CD4-positive, alpha-beta memory T cell (primary cell): ENCODE results near the gene TMCC3. TPM values are rescaled to one million over a fixed set of nuclear protein-coding genes. Genes with fewer than 3 reads are reported as not detected.

ENCODE experiments used
- CTCF ChIA-PET: fragments of 350-600 bp; sonication (Branson Sonifier 250); formaldehyde crosslinking; loops from one replicate; lab custom pipeline; 2021; ENCODE audit warnings: inconsistent platforms; ENCODE audit not compliant: partially characterized antibody; lab: Charles Lee
- POLR2A ChIA-PET: fragments of 350-600 bp; sonication (Branson Sonifier 250); formaldehyde crosslinking; loops from one replicate; lab custom pipeline; 2021; ENCODE audit not compliant: partially characterized antibody; lab: Charles Lee
- DNase-seq, 5 donors: peaks; one replicate each; pipeline versions ENCODE4 v3.0.0 to v3.0.0-alpha.2; 2020 to 2022; ENCODE audit warnings: mixed read lengths in 1 of 5
- H3K27ac ChIP-seq: one replicate; pipeline ENCODE4 v1.7.0; 2013; ENCODE audit warnings: low read depth, low read length
- H3K27me3 ChIP-seq: 2 replicates; pipeline ENCODE4 v1.7.0; 2013; ENCODE audit warnings: mild to moderate bottlenecking, low read length, moderate library complexity; ENCODE audit not compliant: insufficient read depth
- H3K36me3 ChIP-seq: 2 replicates; pipeline ENCODE4 v1.7.0; 2013; ENCODE audit warnings: mild to moderate bottlenecking, low read length, moderate library complexity; ENCODE audit not compliant: insufficient read depth
- H3K4me1 ChIP-seq: 2 replicates; pipeline ENCODE4 v1.7.0; 2013; ENCODE audit warnings: mild to moderate bottlenecking, low read length, moderate library complexity; ENCODE audit not compliant: insufficient read depth
- H3K4me3 ChIP-seq, 2 donors: one replicate each; pipeline ENCODE4 v1.7.0; 2013; ENCODE audit warnings: low read length in 2 of 2, mild to moderate bottlenecking in 1 of 2
- H3K9me3 ChIP-seq, 2 donors: one replicate each; pipeline ENCODE4 v1.7.0; 2013; ENCODE audit warnings: low read length in 2 of 2, control low read depth in 1 of 2; ENCODE audit not compliant: control insufficient read depth in 1 of 2
- H3K27ac Mint-ChIP-seq, 7 donors: one replicate each; pipeline ENCODE4 v1.8.0; 2020 to 2021; ENCODE audit warnings: mixed read lengths in 7 of 7, mild to moderate bottlenecking in 6 of 7, inconsistent platforms in 3 of 7, moderate library complexity in 3 of 7
- H3K27me3 Mint-ChIP-seq, 2 donors: one replicate each; pipeline ENCODE4 v1.8.0; 2020 to 2021; ENCODE audit warnings: mixed read lengths in 2 of 2
- H3K36me3 Mint-ChIP-seq, 2 donors: one replicate each; pipeline ENCODE4 v1.8.0; 2020 to 2021; ENCODE audit warnings: mixed read lengths in 2 of 2, inconsistent platforms in 1 of 2, mild to moderate bottlenecking in 1 of 2
- H3K4me1 Mint-ChIP-seq, 4 donors: one replicate each; pipeline ENCODE4 v1.8.0; 2020 to 2021; ENCODE audit warnings: mixed read lengths in 4 of 4, mild to moderate bottlenecking in 1 of 4
- H3K4me3 Mint-ChIP-seq, 8 donors: one replicate each; pipeline ENCODE4 v1.8.0; 2020 to 2021; ENCODE audit warnings: mixed read lengths in 8 of 8, mild to moderate bottlenecking in 7 of 8, moderate library complexity in 6 of 8, inconsistent platforms in 3 of 8
- H3K9me3 Mint-ChIP-seq, 8 donors: one replicate each; pipeline ENCODE4 v1.8.0; 2020 to 2021; ENCODE audit warnings: mixed read lengths in 8 of 8, mild to moderate bottlenecking in 5 of 8, inconsistent platforms in 3 of 8, moderate library complexity in 1 of 8
- intact Hi-C: fragments of 100-400 bp; cut with micrococcal nuclease; formaldehyde crosslinking; loops from one replicate; pipeline ENCODE4 v1.15.1; 2023
- polyA plus RNA-seq, 2 donors: library from polyadenylated mRNA; unstranded; fragments of 300-500 nt; fragmentation: Illumina TruSeq; gene quantifications; one replicate each; pipeline ENCODE4 v1.2.3, GENCODE V29; 2021
- total RNA-seq, 2 experiments: library from RNA; stranded (reverse); gene quantifications; one replicate each; pipeline ENCODE4 v1.2.3, GENCODE V29; 2021

The TMCC3 gene
- total and polyA plus RNA-seq, 4 experiments from 2014 or later = 0.14 to 0.91 (median 0.30) TPM

DNA sequence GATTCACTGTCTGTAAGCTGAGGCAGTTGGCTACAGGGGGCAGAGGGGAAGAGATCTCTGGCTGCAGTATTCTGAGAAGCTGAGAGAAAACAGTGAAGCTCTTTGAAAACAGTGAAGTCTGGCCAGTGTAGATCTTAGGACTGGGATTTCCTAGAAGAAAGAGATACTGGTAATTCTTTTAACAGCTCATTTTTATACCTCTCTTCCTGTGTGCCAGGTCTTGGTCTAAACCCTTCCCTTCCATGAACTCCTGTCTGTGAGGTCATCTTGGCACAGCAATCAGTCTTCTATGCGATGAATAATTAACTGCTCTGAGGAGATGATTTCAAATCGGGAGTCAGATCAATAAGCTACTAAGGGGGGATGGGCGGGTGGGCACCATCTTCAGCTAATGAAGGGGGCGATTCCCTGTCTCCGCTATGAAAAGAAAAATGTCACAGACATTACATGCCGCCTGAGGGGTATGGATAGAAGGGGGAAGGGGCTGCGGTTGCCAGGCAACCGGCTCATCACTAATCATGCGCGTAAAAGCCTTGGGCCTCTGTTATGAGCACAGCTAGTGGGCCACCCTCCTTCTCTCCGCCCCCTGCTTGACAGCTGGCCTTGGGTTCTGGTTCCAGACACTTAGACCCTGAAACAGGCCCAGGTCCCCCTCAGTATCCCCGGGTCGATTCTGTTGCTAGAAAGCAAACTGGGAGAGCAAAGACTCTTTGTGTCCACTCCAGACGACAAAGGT, 115.4 kb downstream of the TMCC3 start:
- intact Hi-C loops = loop anchor here (5.0 kb wide), 1 partner anchor 253 kb away; no protein-coding TSS in a partner anchor
- no peak for DNase-seq
- no peaks in the 10 kb centered on the region for H3K9me3 Mint-ChIP-seq
- no peaks in the 10 kb centered on the region for H3K36me3 Mint-ChIP-seq
- CTCF ChIA-PET = interaction anchor here (0.6 to 2.7 kb wide), 9 partner anchors 10 to 400 kb away, joined by 3 to 21 read pairs (median 3); no protein-coding TSS in a partner anchor
- H3K4me1 ChIP-seq = no peaks in the 10 kb centered on the region
- H3K4me1 Mint-ChIP-seq = peaks cover 0 to 5% (median 3%) of the 10 kb centered on the region in 4 donors
- no peak overlapping the region for H3K27ac Mint-ChIP-seq
- no peak overlapping the region for H3K4me3 ChIP-seq
- POLR2A ChIA-PET = no interaction called here
- H3K27ac ChIP-seq = no peak overlapping the region
- no peaks in the 10 kb centered on the region for H3K27me3 ChIP-seq
- H3K27me3 Mint-ChIP-seq = peaks cover 2 to 6% of the 10 kb centered on the region in 2 donors
- H3K36me3 ChIP-seq = no peaks in the 10 kb centered on the region
- H3K4me3 Mint-ChIP-seq = no peak overlapping the region
- no peaks in the 10 kb centered on the region for H3K9me3 ChIP-seq

DNA sequence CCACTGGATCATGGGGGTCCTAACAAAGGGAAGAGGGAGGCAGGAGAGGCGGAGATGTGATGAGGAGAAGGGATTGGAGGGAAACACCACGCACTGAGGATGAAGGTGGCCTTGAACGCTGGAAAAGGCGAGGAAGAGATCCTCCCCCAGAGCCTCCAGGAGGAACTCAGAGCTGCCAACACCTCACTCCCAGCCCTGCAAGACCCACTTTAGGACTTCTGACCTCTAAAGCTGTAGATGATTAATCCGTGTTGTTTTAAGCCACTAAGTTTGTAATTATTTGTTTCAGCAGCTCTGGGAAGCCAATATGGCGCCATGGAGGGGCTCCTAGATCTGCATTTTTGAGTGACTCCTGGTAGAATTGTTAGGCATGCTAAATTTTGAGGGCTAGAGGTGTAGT, 116.1 kb downstream of the TMCC3 start:
- intact Hi-C loops = loop anchor here (5.0 kb wide), 1 partner anchor 252 kb away; no protein-coding TSS in a partner anchor
- Histone ChIP-seq H3K27ac (no peak overlapping the region), H3K27me3 (no peaks in the 10 kb centered on the region), H3K9me3 (no peaks in the 10 kb centered on the region), H3K4me1 (no peaks in the 10 kb centered on the region), H3K36me3 (no peaks in the 10 kb centered on the region), H3K4me3 (no peak overlapping the region)
- CTCF ChIA-PET = interaction anchor here (0.6 to 2.7 kb wide), 8 partner anchors 9 to 399 kb away, joined by 3 to 21 read pairs (median 4); no protein-coding TSS in a partner anchor
- H3K36me3 Mint-ChIP-seq = no peaks in the 10 kb centered on the region
- no peak for DNase-seq
- no peak overlapping the region for H3K4me3 Mint-ChIP-seq
- POLR2A ChIA-PET = no interaction called here
- H3K27ac Mint-ChIP-seq = no peak overlapping the region
- no peaks in the 10 kb centered on the region for H3K9me3 Mint-ChIP-seq
- peaks cover 0 to 5% (median 3%) of the 10 kb centered on the region in 4 donors for H3K4me1 Mint-ChIP-seq
- H3K27me3 Mint-ChIP-seq = peaks cover 2 to 9% of the 10 kb centered on the region in 2 donors

DNA sequence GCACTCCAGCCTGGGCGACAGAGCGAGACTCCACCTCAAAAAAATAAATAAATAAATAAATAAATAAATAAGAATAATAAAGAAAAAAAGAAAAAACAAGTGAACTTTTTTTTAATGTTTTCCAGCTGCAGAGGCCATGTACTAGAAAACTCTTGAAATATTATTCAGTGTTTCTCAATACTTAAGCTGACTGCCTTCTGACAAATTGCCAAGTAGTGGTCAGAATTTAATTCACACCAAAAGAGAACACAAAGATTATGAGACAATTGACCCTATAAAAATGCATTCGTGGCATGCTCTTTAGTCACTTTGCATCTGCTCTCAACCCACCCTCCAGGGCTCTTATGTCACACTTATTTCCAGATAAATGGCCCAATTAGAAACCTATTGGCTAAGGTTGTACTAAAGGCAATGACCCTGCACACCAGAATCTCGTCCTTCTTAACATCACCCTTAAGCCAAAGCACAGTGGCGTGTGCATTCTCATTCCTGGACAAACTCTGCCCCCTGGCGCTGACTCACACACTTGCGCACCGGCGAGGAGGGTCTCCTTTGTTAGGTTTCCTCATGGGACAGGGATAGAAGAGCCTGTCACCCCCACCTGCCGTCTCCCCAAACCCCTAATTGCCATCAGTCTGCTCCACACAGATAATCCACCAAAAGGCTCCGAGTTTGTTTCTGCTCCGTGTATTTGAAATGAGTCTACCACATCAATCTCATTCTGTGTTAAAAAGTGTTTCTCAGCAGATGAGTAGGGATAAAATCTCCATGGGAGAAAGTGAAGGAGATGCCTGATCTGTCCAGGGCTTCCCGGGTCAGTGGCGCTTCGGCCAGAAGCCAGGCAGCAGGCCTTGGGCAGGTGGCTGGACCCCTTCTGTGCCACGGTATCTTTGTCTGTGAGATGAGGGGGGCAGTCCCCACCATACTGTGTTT, 117.6 kb downstream of the TMCC3 start:
- DNase-seq = peak; percentile 48 to 64 (median 56)
- no peak overlapping the region for H3K4me3 Mint-ChIP-seq
- CTCF ChIA-PET = interaction anchor here (1.4 to 3.6 kb wide), 8 partner anchors 324 to 409 kb away, joined by 3 to 39 read pairs (median 5); no protein-coding TSS in a partner anchor
- H3K36me3 Mint-ChIP-seq = no peaks in the 10 kb centered on the region
- POLR2A ChIA-PET = interaction anchor here (0.6 kb wide), 1 partner anchor 415 kb away, joined by 3 read pairs; no protein-coding TSS in a partner anchor
- intact Hi-C loops = loop anchor here (1.0 to 5.0 kb wide), 4 partner anchors 250 to 1030 kb away; no protein-coding TSS in a partner anchor
- H3K27me3 ChIP-seq = no peaks in the 10 kb centered on the region
- H3K27ac Mint-ChIP-seq = no peak overlapping the region
- H3K27ac ChIP-seq = no peak overlapping the region
- H3K27me3 Mint-ChIP-seq = peaks cover 2 to 18% of the 10 kb centered on the region in 2 donors
- H3K4me1 Mint-ChIP-seq = peaks cover 0 to 5% (median 3%) of the 10 kb centered on the region in 4 donors
- H3K36me3 ChIP-seq = no peaks in the 10 kb centered on the region
- H3K4me3 ChIP-seq = no peak overlapping the region
- H3K9me3 Mint-ChIP-seq = no peaks in the 10 kb centered on the region
- no peaks in the 10 kb centered on the region for H3K4me1 ChIP-seq
- H3K9me3 ChIP-seq = no peaks in the 10 kb centered on the region

DNA sequence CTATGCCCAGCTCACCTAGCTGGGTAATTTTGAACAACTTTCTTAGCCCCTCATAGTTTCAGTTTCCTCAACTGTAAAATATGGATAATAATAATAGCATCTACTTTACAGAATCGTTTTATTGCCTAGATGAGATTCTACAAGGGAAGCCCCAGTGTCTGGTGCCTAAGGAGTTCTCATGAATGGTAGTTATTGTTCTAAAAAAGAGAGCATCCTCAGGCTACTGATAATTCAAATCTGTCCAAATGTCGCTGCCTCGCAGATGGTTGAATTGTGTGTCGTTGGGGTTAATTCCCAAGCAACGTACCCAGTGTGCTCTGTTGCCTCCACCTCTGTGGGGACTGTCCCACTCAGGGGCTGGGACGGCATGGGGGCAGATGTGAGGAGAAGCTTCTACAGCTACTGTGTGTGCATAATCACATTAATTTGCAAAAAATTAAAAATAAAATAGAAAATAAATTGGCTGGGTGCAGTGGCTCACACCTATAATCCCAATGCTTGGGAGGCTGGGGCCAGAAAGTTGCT, 119.1 kb downstream of the TMCC3 start:
- Histone ChIP-seq H3K27ac (no peak overlapping the region), H3K4me3 (no peak overlapping the region), H3K9me3 (no peaks in the 10 kb centered on the region), H3K4me1 (no peaks in the 10 kb centered on the region), H3K36me3 (no peaks in the 10 kb centered on the region), H3K27me3 (no peaks in the 10 kb centered on the region)
- Mint-ChIP-seq H3K27me3 (peaks cover 2 to 18% of the 10 kb centered on the region in 2 donors), H3K9me3 (no peaks in the 10 kb centered on the region), H3K27ac (no peak overlapping the region), H3K36me3 (no peaks in the 10 kb centered on the region), H3K4me1 (peaks cover 0 to 5% (median 3%) of the 10 kb centered on the region in 4 donors), H3K4me3 (no peak overlapping the region)
- ChIA-PET CTCF (interaction anchor here (0.7 to 3.6 kb wide), 10 partner anchors 9 to 407 kb away, joined by 3 to 39 read pairs (median 5); partner anchors contain the start of gene PLXNC1), POLR2A (no interaction called here)
- DNase-seq = no peak
- intact Hi-C loops = loop anchor here (5.0 kb wide), 1 partner anchor 249 kb away; no protein-coding TSS in a partner anchor

DNA sequence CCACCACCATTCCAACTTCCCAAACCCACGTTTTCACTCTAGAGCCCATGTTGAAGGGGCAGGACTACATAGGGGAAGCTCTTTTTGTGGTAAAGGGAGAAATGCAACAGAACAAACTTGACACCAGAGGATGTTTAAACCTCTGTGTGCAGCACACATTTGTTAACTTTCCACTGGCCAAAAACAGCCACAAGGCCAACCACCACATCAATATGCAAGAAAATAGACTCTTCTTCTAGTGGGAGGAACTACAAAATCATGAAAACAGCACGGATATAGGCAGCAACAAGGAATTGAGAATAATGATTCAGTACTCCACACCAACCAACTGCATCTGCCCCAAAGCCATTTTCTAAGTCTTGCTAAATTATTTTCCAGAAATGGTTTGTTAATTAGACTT, 124.4 kb downstream of the TMCC3 start:
- CTCF ChIA-PET = interaction anchor here (1.5 kb wide), 1 partner anchor 8 kb away, joined by 4 read pairs; no protein-coding TSS in a partner anchor
- intact Hi-C loops = no loop called here

More for the DNA sequence above, 124.4 kb downstream of the TMCC3 start:
- H3K27ac ChIP-seq = no peak overlapping the region
- H3K4me1 Mint-ChIP-seq = no peaks in the 10 kb centered on the region
- no peaks in the 10 kb centered on the region for H3K36me3 Mint-ChIP-seq
- POLR2A ChIA-PET = no interaction called here
- no peaks in the 10 kb centered on the region for H3K9me3 Mint-ChIP-seq
- DNase-seq = no peak
- H3K36me3 ChIP-seq = no peaks in the 10 kb centered on the region
- H3K4me1 ChIP-seq = no peaks in the 10 kb centered on the region
- H3K4me3 ChIP-seq = no peak overlapping the region
- no peak overlapping the region for H3K4me3 Mint-ChIP-seq
- H3K27ac Mint-ChIP-seq = no peak overlapping the region
- no peaks in the 10 kb centered on the region for H3K27me3 ChIP-seq
- H3K9me3 ChIP-seq = no peaks in the 10 kb centered on the region
- peaks cover 2 to 18% of the 10 kb centered on the region in 2 donors for H3K27me3 Mint-ChIP-seq
